Stomach smooth muscle (tissue), 2 donors: ENCODE results near the gene PPP2R1A.
A peak's percentile ranks its signal among the peaks of the same experiment; 100 is the strongest.

Experiments used
- H3K27ac ChIP-seq: one replicate; pipeline ENCODE4 v1.7.0; 2013; ENCODE audit warnings: mild to moderate bottlenecking, low read length, inconsistent platforms
- H3K27me3 ChIP-seq, 2 donors: one replicate each; pipeline ENCODE4 v1.7.0; 2013; ENCODE audit warnings: low read length in 2 of 2; ENCODE audit not compliant: insufficient read depth in 2 of 2, control insufficient read depth in 1 of 2
- H3K36me3 ChIP-seq, 2 donors: one replicate each; pipeline ENCODE4 v1.7.0; 2013; ENCODE audit warnings: low read length in 2 of 2; ENCODE audit not compliant: control insufficient read depth in 2 of 2, insufficient read depth in 2 of 2
- H3K4me1 ChIP-seq: one replicate; pipeline ENCODE4 v1.7.0; 2013; ENCODE audit warnings: low read length; ENCODE audit not compliant: control insufficient read depth, insufficient read depth
- H3K4me3 ChIP-seq, 2 donors: one replicate each; pipeline ENCODE4 v1.7.0; 2013; ENCODE audit warnings: low read length in 2 of 2
- H3K9ac ChIP-seq, 2 donors: one replicate each; pipeline ENCODE4 v1.7.0; 2013; ENCODE audit warnings: low read length in 2 of 2, mild to moderate bottlenecking in 1 of 2
- H3K9me3 ChIP-seq, 2 donors: one replicate each; pipeline ENCODE4 v1.7.0; 2013; ENCODE audit warnings: low read length in 2 of 2; ENCODE audit not compliant: control insufficient read depth in 2 of 2
- donor health status: healthy.
- donor health status: Pancreatic carcinoma.

The PPP2R1A gene

GRCh38 chr19:52206481-52206880, 16.6 kb downstream of the PPP2R1A start:
- Histone ChIP-seq H3K9me3 (no peaks in the 10 kb centered on the region), H3K27me3 (no peaks in the 10 kb centered on the region), H3K36me3 (peaks cover 68 to 80% of the 10 kb centered on the region in 2 donors), H3K9ac (no peak overlapping the region), H3K27ac (no peak overlapping the region), H3K4me3 (no peak overlapping the region), H3K4me1 (peaks cover 2% of the 10 kb centered on the region)

GRCh38 chr19:52211203-52211602, 21.4 kb downstream of the PPP2R1A start:
- Histone ChIP-seq H3K4me1 (no peaks in the 10 kb centered on the region), H3K4me3 (no peak overlapping the region), H3K9me3 (no peaks in the 10 kb centered on the region), H3K27ac (no peak overlapping the region), H3K27me3 (no peaks in the 10 kb centered on the region), H3K36me3 (peaks cover 66 to 75% of the 10 kb centered on the region in 2 donors), H3K9ac (no peak overlapping the region)

GRCh38 chr19:52211926-52212571, 22.2 kb downstream of the PPP2R1A start:
- Histone ChIP-seq H3K4me1 (no peaks in the 10 kb centered on the region), H3K27ac (no peak overlapping the region), H3K9me3 (no peaks in the 10 kb centered on the region), H3K27me3 (no peaks in the 10 kb centered on the region), H3K9ac (no peak overlapping the region), H3K36me3 (peaks cover 67 to 74% of the 10 kb centered on the region in 2 donors), H3K4me3 (no peak overlapping the region)

GRCh38 chr19:52212572-52213255, 22.9 kb downstream of the PPP2R1A start:
- Histone ChIP-seq H3K9ac (no peak overlapping the region), H3K4me3 (no peak overlapping the region), H3K27me3 (no peaks in the 10 kb centered on the region), H3K36me3 (peaks cover 70 to 74% of the 10 kb centered on the region in 2 donors), H3K27ac (no peak overlapping the region), H3K9me3 (no peaks in the 10 kb centered on the region), H3K4me1 (no peaks in the 10 kb centered on the region)

- Histone ChIP-seq H3K27ac (no peak overlapping the region), H3K9ac (no peak overlapping the region), H3K36me3 (peaks cover 76 to 80% of the 10 kb centered on the region in 2 donors), H3K27me3 (no peaks in the 10 kb centered on the region), H3K4me1 (no peaks in the 10 kb centered on the region), H3K9me3 (no peaks in the 10 kb centered on the region), H3K4me3 (no peak overlapping the region)
Measured at GRCh38 chr19:52214241-52214640, 24.4 kb downstream of the PPP2R1A start.

- H3K9ac ChIP-seq, result no peak overlapping the region
- no peaks in the 10 kb centered on the region for H3K9me3 ChIP-seq
- no peaks in the 10 kb centered on the region for H3K4me1 ChIP-seq
- no peak overlapping the region for H3K27ac ChIP-seq
- H3K27me3 ChIP-seq, result no peaks in the 10 kb centered on the region
- H3K4me3 ChIP-seq, result no peak overlapping the region
- H3K36me3 ChIP-seq, result peaks cover 89% of the 10 kb centered on the region in 2 donors
Measured at GRCh38 chr19:52216401-52216800, 26.5 kb downstream of the PPP2R1A start.

GRCh38 chr19:52217576-52217975, 27.7 kb downstream of the PPP2R1A start:
- H3K9me3 ChIP-seq, result no peaks in the 10 kb centered on the region
- no peak overlapping the region for H3K4me3 ChIP-seq
- H3K27ac ChIP-seq, result no peak overlapping the region
- H3K27me3 ChIP-seq, result no peaks in the 10 kb centered on the region
- H3K4me1 ChIP-seq, result no peaks in the 10 kb centered on the region
- peaks cover 89% of the 10 kb centered on the region in 2 donors for H3K36me3 ChIP-seq
- H3K9ac ChIP-seq, result no peak overlapping the region

- no peaks in the 10 kb centered on the region for H3K27me3 ChIP-seq
- no peaks in the 10 kb centered on the region for H3K4me1 ChIP-seq
- peaks cover 90 to 93% of the 10 kb centered on the region in 2 donors for H3K36me3 ChIP-seq
- no peaks in the 10 kb centered on the region for H3K9me3 ChIP-seq
- no peak overlapping the region for H3K4me3 ChIP-seq
- no peak overlapping the region for H3K9ac ChIP-seq
- no peak overlapping the region for H3K27ac ChIP-seq
Measured at GRCh38 chr19:52219611-52220010, 29.8 kb downstream of the PPP2R1A start.

- H3K4me1 ChIP-seq, result no peaks in the 10 kb centered on the region
- peaks cover 87 to 88% of the 10 kb centered on the region in 2 donors for H3K36me3 ChIP-seq
- no peaks in the 10 kb centered on the region for H3K9me3 ChIP-seq
- no peaks in the 10 kb centered on the region for H3K27me3 ChIP-seq
- no peak overlapping the region for H3K9ac ChIP-seq
- peak overlapping the region; percentile 6 for H3K27ac ChIP-seq
- no peak overlapping the region for H3K4me3 ChIP-seq
Measured at GRCh38 chr19:52221031-52221430, 31.2 kb downstream of the PPP2R1A start.

- H3K4me1 ChIP-seq, result no peaks in the 10 kb centered on the region
Measured at GRCh38 chr19:52221831-52222375, 32.1 kb downstream of the PPP2R1A start.

GRCh38 chr19:52224211-52224610, 34.4 kb downstream of the PPP2R1A start:
- Histone ChIP-seq H3K4me3 (no peak overlapping the region), H3K27me3 (no peaks in the 10 kb centered on the region), H3K4me1 (no peaks in the 10 kb centered on the region), H3K9ac (no peak overlapping the region), H3K27ac (no peak overlapping the region), H3K9me3 (no peaks in the 10 kb centered on the region), H3K36me3 (peaks cover 86 to 87% of the 10 kb centered on the region in 2 donors)

More at GRCh38 chr19:52221831-52222375, 32.1 kb downstream of the PPP2R1A start:
- Histone ChIP-seq H3K27ac (no peak overlapping the region), H3K36me3 (peaks cover 85 to 89% of the 10 kb centered on the region in 2 donors), H3K4me3 (no peak overlapping the region), H3K9ac (no peak overlapping the region), H3K27me3 (no peaks in the 10 kb centered on the region), H3K9me3 (no peaks in the 10 kb centered on the region)
